PC-9 (cell line): ENCODE results near the gene DSEL. TPM values are rescaled to one million over a fixed set of nuclear protein-coding genes. Genes with fewer than 3 reads are reported as not detected.

Experiments
- BruUV-seq: library from RNA; stranded (reverse); fragments of 400-500 nt; replicated peaks from 2 replicates; lab custom pipeline; 2021; lab: Mats Ljungman, UMichigan
- CTCF ChIA-PET: fragments of 300-600 bp; sonication (Branson Sonifier 250); formaldehyde crosslinking; loops from one replicate; lab custom pipeline; 2022; ENCODE audit warnings: antibody characterized with exemption; lab: Charles Lee
- POLR2A ChIA-PET: fragments of 300-600 bp; sonication (Branson Sonifier 250); formaldehyde crosslinking; loops from one replicate; lab custom pipeline; 2022; ENCODE audit warnings: antibody characterized with exemption; ENCODE audit not compliant: unreplicated experiment; lab: Charles Lee
- DNase-seq, 2 experiments: peaks; one replicate each; pipeline versions ENCODE4 v3.0.0 to v3.0.0-alpha.2; 2015 to 2022; ENCODE audit warnings: mixed read lengths in 1 of 2
- H2AFZ ChIP-seq: fragments of 200-600 bp; sonication (generic); 2 replicates; pipeline ENCODE4 v1.8.1; 2017; ENCODE audit warnings: antibody characterized with exemption
- H3F3A ChIP-seq: fragments of 200-600 bp; sonication (generic); 2 replicates; pipeline ENCODE4 v1.8.1; 2017; ENCODE audit warnings: antibody characterized with exemption, mild to moderate bottlenecking, low read depth; ENCODE audit not compliant: insufficient read depth
- H3K27ac ChIP-seq: fragments of 200-600 bp; sonication (generic); 2 replicates; pipeline ENCODE4 v1.6.1; 2016; ENCODE audit warnings: mixed run types
- H3K27me3 ChIP-seq: fragments of 200-600 bp; sonication (generic); 2 replicates; pipeline ENCODE4 v1.6.1; 2016; ENCODE audit warnings: low read depth, mixed run types; ENCODE audit not compliant: insufficient read depth
- H3K36me3 ChIP-seq: fragments of 200-600 bp; sonication (generic); 2 replicates; pipeline ENCODE4 v1.6.1; 2016; ENCODE audit warnings: low read depth, mixed run types
- H3K4me1 ChIP-seq: fragments of 200-600 bp; sonication (generic); replicated peaks from 2 replicates; pipeline ENCODE4 v1.6.1; 2016; ENCODE audit warnings: mixed run types; ENCODE audit not compliant: insufficient read depth
- H3K4me2 ChIP-seq: fragments of 200-600 bp; sonication (generic); 2 replicates; pipeline ENCODE4 v1.6.1; 2017; ENCODE audit warnings: mixed run types
- H3K4me3 ChIP-seq: fragments of 200-600 bp; sonication (generic); 2 replicates; pipeline ENCODE4 v1.6.1; 2016; ENCODE audit warnings: mixed run types
- H3K79me2 ChIP-seq: fragments of 200-600 bp; sonication (generic); 2 replicates; pipeline ENCODE4 v1.6.1; 2017; ENCODE audit warnings: low read depth, mixed run types
- H3K9me2 ChIP-seq: fragments of 200-600 bp; sonication (generic); 2 replicates; pipeline ENCODE4 v1.8.1; 2017; ENCODE audit warnings: mild to moderate bottlenecking; ENCODE audit not compliant: insufficient read depth
- H3K9me3 ChIP-seq: fragments of 200-600 bp; sonication (generic); 2 replicates; pipeline ENCODE4 v1.8.1; 2016; ENCODE audit warnings: low read depth; ENCODE audit not compliant: insufficient read depth
- H4K20me1 ChIP-seq: fragments of 200-600 bp; sonication (generic); 2 replicates; pipeline ENCODE4 v1.8.1; 2017; ENCODE audit not compliant: insufficient read depth
- CTCF ChIP-seq: fragments of 200-600 bp; sonication (generic); conservative IDR thresholded peaks from 2 replicates; pipeline ENCODE4 v1.6.1; 2017; ENCODE audit warnings: mixed run types, antibody characterized with exemption, mild to moderate bottlenecking, moderate library complexity
- EZH2 ChIP-seq: fragments of 200-600 bp; sonication (generic); IDR thresholded peaks from 2 replicates; pipeline ENCODE4 v1.8.0; 2017; ENCODE audit warnings: antibody characterized with exemption, low read depth
- intact Hi-C: fragments of 100-400 bp; cut with micrococcal nuclease; formaldehyde crosslinking; loops from one replicate; pipeline ENCODE4 v1.10.0; 2022; ENCODE audit not compliant: unreplicated experiment
- total RNA-seq: library from RNA; stranded (reverse); gene quantifications from 2 replicates; pipeline ENCODE4 v1.2.3, GENCODE V29; 2021

The DSEL gene
- total RNA-seq, 1 experiment from 2014 or later = 2.1 TPM

GRCh38 chr18:67513280-67513679, 3.2 kb downstream of the DSEL start:
- Histone ChIP-seq H3K79me2 (no peaks in the 10 kb centered on the region), H3K27ac (no peak overlapping the region), H4K20me1 (no peaks in the 10 kb centered on the region), H3F3A (no peaks in the 10 kb centered on the region), H3K4me2 (no peak overlapping the region), H3K9me2 (no peaks in the 10 kb centered on the region; the same call in 1 of the 2 replicates), H3K4me3 (no peak overlapping the region), H3K36me3 (no peaks in the 10 kb centered on the region), H3K4me1 (0 out of 2 replicates have a peak, but pooled peaks cover 8% of the 10 kb centered on the region), H3K27me3 (no peaks in the 10 kb centered on the region), H2AFZ (no peak overlapping the region), H3K9me3 (no peaks in the 10 kb centered on the region)
- intact Hi-C loops = loop anchor here (10.0 kb wide), 3 partner anchors 202 to 1222 kb away; no protein-coding TSS in a partner anchor
- ChIA-PET POLR2A (no interaction called here), CTCF (no interaction called here)
- BruUV-seq = no TSS peak
- no peak for DNase-seq
- TF ChIP-seq CTCF (no peak), EZH2 (no peak)

DNA sequence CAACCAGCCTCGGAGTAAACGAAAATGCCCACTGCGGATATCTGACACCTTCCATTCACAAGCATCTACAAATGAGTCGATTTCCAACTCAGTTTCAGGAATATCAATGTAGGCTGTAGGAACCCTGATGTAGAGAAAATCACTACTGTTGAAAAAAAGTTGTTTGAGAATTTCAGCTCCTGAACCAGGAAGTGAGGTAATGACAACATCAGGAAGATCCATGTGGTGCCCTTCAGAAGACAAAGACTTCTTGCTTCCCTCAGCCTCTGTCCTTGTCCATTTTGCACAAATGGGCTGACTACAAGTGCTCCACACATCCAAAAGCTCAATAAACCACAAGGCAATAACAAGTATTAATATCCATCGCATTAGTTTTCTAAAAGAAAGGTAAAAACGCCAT, 4.7 kb downstream of the DSEL start:
- TF ChIP-seq CTCF = no peak
- no peaks in the 10 kb centered on the region for H3K79me2 ChIP-seq
- no peak overlapping the region for H3K27ac ChIP-seq
- H3F3A ChIP-seq = no peaks in the 10 kb centered on the region
- no peaks in the 10 kb centered on the region for H3K9me2 ChIP-seq
- H3K27me3 ChIP-seq = no peaks in the 10 kb centered on the region
- no peaks in the 10 kb centered on the region for H4K20me1 ChIP-seq
- no peak for DNase-seq
- POLR2A ChIA-PET = no interaction called here
- H3K4me3 ChIP-seq = no peak overlapping the region
- intact Hi-C loops = loop anchor here (10.0 kb wide), 3 partner anchors 203 to 1223 kb away; no protein-coding TSS in a partner anchor
- CTCF ChIA-PET = no interaction called here
- no peak overlapping the region for H2AFZ ChIP-seq
- BruUV-seq = no TSS peak
- 0 out of 2 replicates have a peak, but pooled peaks cover 4% of the 10 kb centered on the region for H3K4me1 ChIP-seq
- no peak overlapping the region for H3K4me2 ChIP-seq
- no peaks in the 10 kb centered on the region for H3K36me3 ChIP-seq
- H3K9me3 ChIP-seq = no peaks in the 10 kb centered on the region

- no peaks in the 10 kb centered on the region for H4K20me1 ChIP-seq
- H3K4me2 ChIP-seq = no peak overlapping the region
- H3K9me3 ChIP-seq = no peaks in the 10 kb centered on the region
- DNase-seq = no peak
- BruUV-seq = no TSS peak
- ChIA-PET POLR2A (no interaction called here), CTCF (no interaction called here)
- TF ChIP-seq CTCF (no peak), EZH2 (no peak)
- H3F3A ChIP-seq = no peaks in the 10 kb centered on the region
- no peaks in the 10 kb centered on the region for H3K36me3 ChIP-seq
- no peaks in the 10 kb centered on the region for H3K9me2 ChIP-seq
- H3K4me3 ChIP-seq = no peak overlapping the region
- no peak overlapping the region for H2AFZ ChIP-seq
- intact Hi-C loops = loop anchor here (10.0 kb wide), 3 partner anchors 204 to 1224 kb away; no protein-coding TSS in a partner anchor
- H3K79me2 ChIP-seq = no peaks in the 10 kb centered on the region
- H3K4me1 ChIP-seq = 0 out of 2 replicates have a peak, but pooled peaks cover 4% of the 10 kb centered on the region
- no peak overlapping the region for H3K27ac ChIP-seq
- H3K27me3 ChIP-seq = no peaks in the 10 kb centered on the region
Observed at GRCh38 chr18:67510831-67511230, 5.7 kb downstream of the DSEL start.
